Testis (tissue), 3 donors: ENCODE results near the gene RAD18. TPM values are rescaled to one million over a fixed set of nuclear protein-coding genes. Genes with fewer than 3 reads are reported as not detected.

Source experiments
- DNase-seq: peaks from one replicate; pipeline ENCODE4 v3.0.0-alpha.2; 2019
- H3K27ac ChIP-seq, 2 donors: fragments of 200-600 bp; sonication (generic); one replicate each; pipeline ENCODE4 v1.5.1; 2019
- H3K27me3 ChIP-seq: fragments of 200-600 bp; sonication (generic); one replicate; pipeline ENCODE4 v1.5.1; 2019
- H3K36me3 ChIP-seq: fragments of 200-600 bp; sonication (generic); one replicate; pipeline ENCODE4 v1.5.1; 2017; ENCODE audit warnings: low read depth; ENCODE audit errors: missing control alignments
- H3K4me1 ChIP-seq: fragments of 200-600 bp; sonication (generic); one replicate; pipeline ENCODE4 v1.5.1; 2019
- H3K4me3 ChIP-seq, 2 donors: fragments of 200-600 bp; sonication (generic); one replicate each; pipeline ENCODE4 v1.5.1; 2017 to 2019
- H3K9me3 ChIP-seq: fragments of 200-600 bp; sonication (generic); one replicate; pipeline ENCODE4 v1.5.1; 2017
- POLR2A ChIP-seq: fragments of 450-650 bp; IDR thresholded peaks from one replicate; pipeline ENCODE4 v1.6.1; 2017; ENCODE audit warnings: antibody characterized with exemption, mild to moderate bottlenecking, moderate library complexity
- WGBS, 2 donors: methylation state at CpG; one replicate each; pipeline ENCODE4 v1.1.5; 2018; 5-methylcytosine and 5-hydroxymethylcytosine counted together
- intact Hi-C: fragments of 100-400 bp; cut with DNase I; formaldehyde crosslinking; loops from one replicate; pipeline ENCODE4 v1.15.1; 2023; ENCODE audit warnings: low total_unique reads
- polyA plus RNA-seq: library from polyadenylated mRNA; stranded (reverse); fragments of 350-450 nt; fragmentation: Illumina TruSeq; extraction: RNeasy Lipid Tissue Mini Kit (QIAGEN cat#74804); gene quantifications from one replicate; pipeline ENCODE4 v1.2.3, GENCODE V29; 2014; ENCODE audit warnings: low read depth, low replicate concordance; ENCODE audit not compliant: insufficient read depth
- total RNA-seq, 2 donors: library from RNA; depleted of rRNA; stranded (reverse); fragments of >200 nt; gene quantifications; one replicate each; pipeline ENCODE4 v1.2.3, GENCODE V29; 2016
- TF ChIP-seq, protein P1 (sequence below), 3 experiments: fragments of 450-650 bp in 2 of 3; fragments of 200-600 bp in 1 of 3; sonication (generic) in 1 of 3; IDR thresholded peaks; one replicate each; pipeline ENCODE4 v1.5.1; 2016 to 2019; ENCODE audit warnings: antibody characterized with exemption in 3 of 3, mild to moderate bottlenecking in 2 of 3, moderate library complexity in 1 of 3

RAD18 gene
- total and polyA plus RNA-seq, 3 donors from 2014 or later, result 7.6 to 27.0 (median 18.8) TPM

- intact Hi-C loops, result no loop called here
- Histone ChIP-seq H3K4me3 (no peak overlapping the region), H3K27me3 (no peaks in the 10 kb centered on the region), H3K9me3 (no peaks in the 10 kb centered on the region), H3K4me1 (no peaks in the 10 kb centered on the region), H3K36me3 (no peaks in the 10 kb centered on the region), H3K27ac (no peak overlapping the region)
- no peak for DNase-seq
- 86 to 89% methylated on average over 3 of the region's 3 CpGs for WGBS, 2 donors
- no peak for TF ChIP-seq POLR2A
- TF ChIP-seq, protein P1, sequence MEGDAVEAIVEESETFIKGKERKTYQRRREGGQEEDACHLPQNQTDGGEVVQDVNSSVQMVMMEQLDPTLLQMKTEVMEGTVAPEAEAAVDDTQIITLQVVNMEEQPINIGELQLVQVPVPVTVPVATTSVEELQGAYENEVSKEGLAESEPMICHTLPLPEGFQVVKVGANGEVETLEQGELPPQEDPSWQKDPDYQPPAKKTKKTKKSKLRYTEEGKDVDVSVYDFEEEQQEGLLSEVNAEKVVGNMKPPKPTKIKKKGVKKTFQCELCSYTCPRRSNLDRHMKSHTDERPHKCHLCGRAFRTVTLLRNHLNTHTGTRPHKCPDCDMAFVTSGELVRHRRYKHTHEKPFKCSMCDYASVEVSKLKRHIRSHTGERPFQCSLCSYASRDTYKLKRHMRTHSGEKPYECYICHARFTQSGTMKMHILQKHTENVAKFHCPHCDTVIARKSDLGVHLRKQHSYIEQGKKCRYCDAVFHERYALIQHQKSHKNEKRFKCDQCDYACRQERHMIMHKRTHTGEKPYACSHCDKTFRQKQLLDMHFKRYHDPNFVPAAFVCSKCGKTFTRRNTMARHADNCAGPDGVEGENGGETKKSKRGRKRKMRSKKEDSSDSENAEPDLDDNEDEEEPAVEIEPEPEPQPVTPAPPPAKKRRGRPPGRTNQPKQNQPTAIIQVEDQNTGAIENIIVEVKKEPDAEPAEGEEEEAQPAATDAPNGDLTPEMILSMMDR (IDR thresholded peaks at IDR 0.05), result no peak
These were observed 31.9 kb downstream of the RAD18 start for GRCh38 chr3:8931342-8931741.

- H3K27ac ChIP-seq, result no peak overlapping the region
- intact Hi-C loops, result no loop called here
- WGBS, 2 donors, result 71 to 78% methylated on average over 4 of the region's 4 CpGs
These were observed 33.4 kb downstream of the RAD18 start for GRCh38 chr3:8929860-8930259.

GRCh38 chr3:8914491-8914890 lies 48.8 kb downstream of the RAD18 start:
- Histone ChIP-seq H3K4me1 (no peaks in the 10 kb centered on the region), H3K36me3 (no peaks in the 10 kb centered on the region), H3K4me3 (no peak overlapping the region), H3K27me3 (no peaks in the 10 kb centered on the region), H3K27ac (no peak overlapping the region), H3K9me3 (no peaks in the 10 kb centered on the region)
- DNase-seq, result no peak
- TF ChIP-seq, protein P1 (IDR thresholded peaks at IDR 0.05), result no peak
- TF ChIP-seq POLR2A, result no peak
- intact Hi-C loops, result no loop called here
- 81 to 92% methylated on average over 4 of the region's 4 CpGs for WGBS, 2 donors

More at GRCh38 chr3:8929860-8930259, 33.4 kb downstream of the RAD18 start:
- DNase-seq, result no peak
- no peaks in the 10 kb centered on the region for H3K27me3 ChIP-seq
- no peak overlapping the region for H3K4me3 ChIP-seq
- no peaks in the 10 kb centered on the region for H3K4me1 ChIP-seq
- H3K36me3 ChIP-seq, result no peaks in the 10 kb centered on the region
- TF ChIP-seq POLR2A, result no peak
- TF ChIP-seq, protein P1 (IDR thresholded peaks at IDR 0.05), result no peak
- H3K9me3 ChIP-seq, result no peaks in the 10 kb centered on the region

DNA sequence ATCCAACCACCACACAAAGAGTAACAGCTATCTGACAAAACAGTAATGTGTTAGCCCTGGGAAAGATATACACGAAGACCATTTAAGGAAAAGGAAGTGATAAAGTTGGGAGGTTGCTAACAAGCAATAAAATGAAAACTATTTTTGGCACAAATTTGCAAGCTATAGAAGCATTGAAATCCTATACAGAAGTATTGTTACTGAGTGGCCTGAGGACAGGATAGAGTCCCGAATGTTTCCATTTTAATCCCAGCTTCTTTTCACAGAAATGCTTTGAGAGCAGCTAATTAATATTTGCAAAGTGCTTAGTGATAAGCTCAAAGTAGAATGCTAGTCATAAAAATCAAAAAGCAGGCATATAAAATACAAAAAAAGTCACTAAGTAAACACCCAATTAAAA lies 51.5 kb downstream of the RAD18 start:
- Histone ChIP-seq H3K4me3 (no peak overlapping the region), H3K27me3 (no peaks in the 10 kb centered on the region), H3K9me3 (no peaks in the 10 kb centered on the region), H3K36me3 (no peaks in the 10 kb centered on the region), H3K4me1 (no peaks in the 10 kb centered on the region), H3K27ac (no peak overlapping the region)
- DNase-seq, result no peak
- intact Hi-C loops, result no loop called here
- TF ChIP-seq, protein P1 (IDR thresholded peaks at IDR 0.05), result no peak
- no peak for TF ChIP-seq POLR2A
- 56 to 66% methylated on average over 2 of the region's 2 CpGs for WGBS, 2 donors

GRCh38 chr3:8909160-8909559 lies 54.1 kb downstream of the RAD18 start:
- no peak overlapping the region for H3K27ac ChIP-seq
- H3K27me3 ChIP-seq, result no peaks in the 10 kb centered on the region
- no peak overlapping the region for H3K4me3 ChIP-seq
- H3K36me3 ChIP-seq, result no peaks in the 10 kb centered on the region
- 84 to 88% methylated on average over 3 of the region's 3 CpGs for WGBS, 2 donors
- no peaks in the 10 kb centered on the region for H3K9me3 ChIP-seq
- intact Hi-C loops, result no loop called here
- DNase-seq, result no peak
- no peak for TF ChIP-seq POLR2A
- TF ChIP-seq, protein P1 (IDR thresholded peaks at IDR 0.05), result no peak
- no peaks in the 10 kb centered on the region for H3K4me1 ChIP-seq
